PFSK-1 (cell line): ENCODE data around the gene FERMT1.

ENCODE experiments used
- POLR2AphosphoS5 ChIP-seq: IDR thresholded peaks from 2 replicates; pipeline ENCODE4 v1.6.1; 2012; ENCODE audit warnings: low read depth, mild to moderate bottlenecking, control low read depth, low read length, moderate library complexity
- SIN3A ChIP-seq: IDR thresholded peaks from 2 replicates; pipeline ENCODE4 v1.6.1; 2012; ENCODE audit warnings: mild to moderate bottlenecking, low read length, moderate library complexity, borderline replicate concordance; ENCODE audit not compliant: insufficient read depth
- TAF1 ChIP-seq: IDR thresholded peaks from 2 replicates; pipeline ENCODE4 v1.6.1; 2012; ENCODE audit warnings: low read length, control low read depth, borderline replicate concordance; ENCODE audit not compliant: insufficient read depth
- TF ChIP-seq, protein P1 (sequence below), 2 experiments: IDR thresholded peaks; 2 replicates each; pipeline versions ENCODE4 v1.6.1 to v1.8.0; 2011 to 2012; ENCODE audit warnings: low read depth in 2 of 2, low read length in 2 of 2, control low read depth in 1 of 2, inconsistent platforms in 1 of 2, mild to moderate bottlenecking in 1 of 2, moderate library complexity in 1 of 2; ENCODE audit not compliant: insufficient read depth in 1 of 2

DNA sequence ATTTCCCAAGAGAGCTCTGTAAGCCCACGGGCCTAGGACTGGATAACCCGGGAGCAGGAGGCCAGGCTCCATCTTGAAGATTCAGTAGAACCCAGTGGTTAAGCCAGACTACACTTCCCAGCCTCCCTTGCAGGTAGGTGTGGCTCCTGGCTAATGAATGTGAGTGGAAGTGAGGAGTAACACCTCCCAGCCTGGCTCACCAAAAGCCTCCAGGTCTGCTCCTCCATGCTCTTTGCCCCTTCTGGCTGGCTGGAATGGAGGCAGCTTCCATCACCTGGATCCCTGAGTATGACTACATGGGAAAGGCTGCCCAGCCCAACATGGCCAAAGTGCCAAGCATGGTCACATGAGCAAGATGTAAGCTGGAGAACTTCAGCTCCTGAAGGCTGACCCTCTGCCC, 78.7 kb downstream of the FERMT1 start:
- TF ChIP-seq, protein P1, sequence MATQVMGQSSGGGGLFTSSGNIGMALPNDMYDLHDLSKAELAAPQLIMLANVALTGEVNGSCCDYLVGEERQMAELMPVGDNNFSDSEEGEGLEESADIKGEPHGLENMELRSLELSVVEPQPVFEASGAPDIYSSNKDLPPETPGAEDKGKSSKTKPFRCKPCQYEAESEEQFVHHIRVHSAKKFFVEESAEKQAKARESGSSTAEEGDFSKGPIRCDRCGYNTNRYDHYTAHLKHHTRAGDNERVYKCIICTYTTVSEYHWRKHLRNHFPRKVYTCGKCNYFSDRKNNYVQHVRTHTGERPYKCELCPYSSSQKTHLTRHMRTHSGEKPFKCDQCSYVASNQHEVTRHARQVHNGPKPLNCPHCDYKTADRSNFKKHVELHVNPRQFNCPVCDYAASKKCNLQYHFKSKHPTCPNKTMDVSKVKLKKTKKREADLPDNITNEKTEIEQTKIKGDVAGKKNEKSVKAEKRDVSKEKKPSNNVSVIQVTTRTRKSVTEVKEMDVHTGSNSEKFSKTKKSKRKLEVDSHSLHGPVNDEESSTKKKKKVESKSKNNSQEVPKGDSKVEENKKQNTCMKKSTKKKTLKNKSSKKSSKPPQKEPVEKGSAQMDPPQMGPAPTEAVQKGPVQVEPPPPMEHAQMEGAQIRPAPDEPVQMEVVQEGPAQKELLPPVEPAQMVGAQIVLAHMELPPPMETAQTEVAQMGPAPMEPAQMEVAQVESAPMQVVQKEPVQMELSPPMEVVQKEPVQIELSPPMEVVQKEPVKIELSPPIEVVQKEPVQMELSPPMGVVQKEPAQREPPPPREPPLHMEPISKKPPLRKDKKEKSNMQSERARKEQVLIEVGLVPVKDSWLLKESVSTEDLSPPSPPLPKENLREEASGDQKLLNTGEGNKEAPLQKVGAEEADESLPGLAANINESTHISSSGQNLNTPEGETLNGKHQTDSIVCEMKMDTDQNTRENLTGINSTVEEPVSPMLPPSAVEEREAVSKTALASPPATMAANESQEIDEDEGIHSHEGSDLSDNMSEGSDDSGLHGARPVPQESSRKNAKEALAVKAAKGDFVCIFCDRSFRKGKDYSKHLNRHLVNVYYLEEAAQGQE (IDR thresholded peaks at IDR 0.05; ENCODE audit: insufficient read depth in 1 of 2, low read depth in 2 of 2, low read length in 2 of 2): no peak
- TF ChIP-seq TAF1 (no peak), POLR2AphosphoS5 (no peak), SIN3A (no peak)
